GM13976 (cell line): ENCODE data around the gene NOD1.

Source experiments
- DNase-seq: peaks from one replicate; pipeline ENCODE4 v3.0.0; 2012; ENCODE audit warnings: low spot score
- in situ Hi-C: fragments of 300-500 bp; cut with MboI; formaldehyde crosslinking; loops from one replicate; pipeline ENCODE4 v1.12.0; 2022; ENCODE audit warnings: low sequenced_read_pairs, mixed read lengths, inconsistent platforms; ENCODE audit not compliant: unreplicated experiment
- TF ChIP-seq, protein P1 (sequence below): IDR thresholded peaks from 2 replicates; pipeline ENCODE4 v1.5.1; 2012; ENCODE audit warnings: borderline replicate concordance, mild to moderate bottlenecking; ENCODE audit not compliant: insufficient read depth; ENCODE audit errors: extremely low read depth, missing control alignments, control extremely low read depth

NOD1 gene

DNA sequence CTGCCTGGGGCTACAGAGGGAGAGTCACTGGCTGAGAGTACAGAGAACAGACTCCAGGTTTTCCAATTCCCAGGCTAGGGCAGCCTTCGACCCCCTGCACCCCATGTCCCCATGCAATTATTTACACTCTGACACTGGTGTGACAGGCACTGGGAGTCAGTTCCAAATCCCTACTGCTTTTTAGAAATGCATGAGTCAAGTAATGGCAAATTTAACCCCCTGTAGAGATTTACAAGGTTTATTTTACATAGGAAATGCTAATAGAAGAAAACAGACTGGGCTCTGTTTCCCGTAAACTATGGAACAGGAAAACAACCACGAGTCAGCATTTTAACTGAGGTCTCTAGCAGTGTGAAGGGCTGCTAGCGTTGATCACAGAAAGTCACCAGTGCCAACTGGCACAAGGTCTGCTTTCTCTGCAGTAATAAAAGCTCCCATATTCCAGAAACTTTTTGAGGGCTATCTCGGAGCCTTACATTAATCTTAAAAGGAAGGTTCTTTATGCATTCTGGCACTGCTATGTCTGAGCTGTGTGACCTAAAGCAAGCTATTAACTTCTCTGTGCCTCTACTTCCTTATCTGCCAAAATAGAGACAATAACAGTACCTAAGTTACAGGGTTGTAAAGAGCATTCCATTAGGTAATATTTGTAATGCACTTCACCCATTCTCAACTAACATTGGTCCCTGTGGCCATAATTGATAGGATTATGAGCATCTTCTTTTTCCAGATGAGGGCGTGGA lies 28.2 kb downstream of the NOD1 start:
- TF ChIP-seq, protein P1, sequence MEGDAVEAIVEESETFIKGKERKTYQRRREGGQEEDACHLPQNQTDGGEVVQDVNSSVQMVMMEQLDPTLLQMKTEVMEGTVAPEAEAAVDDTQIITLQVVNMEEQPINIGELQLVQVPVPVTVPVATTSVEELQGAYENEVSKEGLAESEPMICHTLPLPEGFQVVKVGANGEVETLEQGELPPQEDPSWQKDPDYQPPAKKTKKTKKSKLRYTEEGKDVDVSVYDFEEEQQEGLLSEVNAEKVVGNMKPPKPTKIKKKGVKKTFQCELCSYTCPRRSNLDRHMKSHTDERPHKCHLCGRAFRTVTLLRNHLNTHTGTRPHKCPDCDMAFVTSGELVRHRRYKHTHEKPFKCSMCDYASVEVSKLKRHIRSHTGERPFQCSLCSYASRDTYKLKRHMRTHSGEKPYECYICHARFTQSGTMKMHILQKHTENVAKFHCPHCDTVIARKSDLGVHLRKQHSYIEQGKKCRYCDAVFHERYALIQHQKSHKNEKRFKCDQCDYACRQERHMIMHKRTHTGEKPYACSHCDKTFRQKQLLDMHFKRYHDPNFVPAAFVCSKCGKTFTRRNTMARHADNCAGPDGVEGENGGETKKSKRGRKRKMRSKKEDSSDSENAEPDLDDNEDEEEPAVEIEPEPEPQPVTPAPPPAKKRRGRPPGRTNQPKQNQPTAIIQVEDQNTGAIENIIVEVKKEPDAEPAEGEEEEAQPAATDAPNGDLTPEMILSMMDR = no peak
- DNase-seq = peak; percentile 3
- in situ Hi-C loops = no loop called here

DNA sequence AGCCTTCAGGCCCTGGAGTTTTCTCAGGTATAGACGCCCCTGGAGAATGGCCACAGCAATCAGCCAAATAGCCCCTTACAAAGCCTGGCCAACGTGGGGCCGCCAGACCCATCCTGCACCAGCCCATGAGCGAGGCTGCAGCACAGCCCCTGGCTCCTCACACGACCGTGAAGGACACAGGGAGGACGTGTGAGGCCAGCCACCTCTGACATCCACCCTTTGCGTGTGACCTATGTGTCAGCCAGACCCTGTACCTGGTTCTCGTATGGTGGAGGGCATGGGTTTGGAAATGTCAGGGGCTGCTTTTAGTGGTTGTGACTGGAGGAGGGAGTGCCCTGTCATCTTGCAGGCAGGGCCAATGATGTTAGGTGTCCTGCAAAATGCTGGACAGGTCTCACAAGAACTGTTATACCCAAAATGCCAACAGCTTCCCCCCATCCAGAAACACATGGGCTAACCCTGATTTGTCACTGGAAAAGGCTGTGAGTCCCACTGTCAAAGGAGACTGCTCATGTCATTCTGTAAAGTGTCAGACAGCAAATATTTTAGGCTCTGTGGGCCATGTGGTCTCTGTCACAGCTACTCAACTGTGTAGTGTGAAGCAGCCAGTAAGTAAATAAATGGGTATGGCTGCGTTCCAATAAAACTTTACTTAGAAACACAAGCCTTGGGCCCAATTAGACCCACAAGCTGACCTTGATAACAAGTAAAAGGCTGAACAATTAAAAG lies 30.0 kb downstream of the NOD1 start:
- in situ Hi-C loops = no loop called here
- TF ChIP-seq, protein P1 = no peak
- no peak for DNase-seq

GRCh38 chr7:30447466-30447865 lies 31.1 kb downstream of the NOD1 start:
- TF ChIP-seq, protein P1 = no peak
- in situ Hi-C loops = no loop called here

DNA sequence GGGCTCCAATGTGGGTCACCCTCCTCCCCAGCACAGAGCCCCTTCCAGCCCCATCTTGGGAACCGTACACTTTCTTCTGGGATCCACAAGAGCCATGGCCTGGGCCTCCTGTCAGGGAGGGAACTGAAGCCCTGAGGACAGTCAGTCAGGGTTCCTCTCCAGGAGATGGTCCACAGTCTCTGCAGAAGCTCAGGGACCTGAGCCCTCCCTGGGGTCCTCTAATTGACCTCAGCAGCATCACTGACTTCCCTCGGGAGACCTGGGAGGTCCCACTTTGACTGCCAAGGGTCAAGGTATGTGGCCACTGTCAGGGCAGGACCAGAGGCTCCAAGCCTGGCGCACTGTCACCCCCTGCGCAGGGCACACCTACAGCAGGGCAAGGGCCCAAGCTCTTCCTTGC lies 32.3 kb downstream of the NOD1 start:
- DNase-seq = no peak
- TF ChIP-seq, protein P1 = no peak
- in situ Hi-C loops = no loop called here

More at GRCh38 chr7:30447466-30447865, 31.1 kb downstream of the NOD1 start:
- DNase-seq = no peak

DNA sequence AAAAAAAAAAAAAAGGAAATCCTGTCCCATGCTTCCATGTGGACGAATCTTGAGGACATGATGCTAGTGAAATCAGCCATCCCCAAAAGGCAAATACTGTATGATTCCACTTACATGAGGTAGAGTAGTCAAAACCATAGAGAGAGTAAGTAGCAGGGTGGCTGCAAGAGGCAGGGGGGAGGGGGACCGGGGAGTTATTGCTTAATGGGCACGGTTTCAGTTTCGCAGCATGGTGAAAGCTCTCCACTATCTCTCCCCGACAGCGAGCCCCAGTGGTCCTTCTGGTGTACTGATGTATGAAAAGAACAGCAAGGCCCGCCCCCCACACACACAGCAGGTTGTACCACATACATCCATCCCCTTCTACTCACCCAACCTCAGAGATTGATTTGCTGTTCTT lies 32.8 kb downstream of the NOD1 start:
- TF ChIP-seq, protein P1 = peak; percentile 39
- peak; percentile 84 for DNase-seq
- in situ Hi-C loops = no loop called here

GRCh38 chr7:30437823-30438574 lies 40.6 kb downstream of the NOD1 start:
- TF ChIP-seq, protein P1 = no peak
- DNase-seq = no peak
- in situ Hi-C loops = no loop called here
